Stimulated activated naive CD8-positive, alpha-beta T cell treated with anti-CD3 and anti-CD28 coated beads, Interleukin-15, Interleukin-2, amounts not matched to agents 100 U/mL and 50 U/mL, for 24 hours (primary cell): Measurements from ENCODE around the gene CCDC106.

Source experiments
- ATAC-seq: fragments of 150-1000 bp; cut with Tn5 transposase; one replicate; pipeline ENCODE4 v1.10.0; 2021
- DNase-seq: peaks from one replicate; pipeline ENCODE4 v3.0.0; 2021

CCDC106 gene

GRCh38 chr19:55647732-55648584, at the start of gene CCDC106:
Gene CCDC106 (plus strand): TSS chr19:55648212. CDS start chr19:55649047, 835 bp downstream.
- ATAC-seq: peak; percentile 4
- peak; percentile 65 for DNase-seq

DNA sequence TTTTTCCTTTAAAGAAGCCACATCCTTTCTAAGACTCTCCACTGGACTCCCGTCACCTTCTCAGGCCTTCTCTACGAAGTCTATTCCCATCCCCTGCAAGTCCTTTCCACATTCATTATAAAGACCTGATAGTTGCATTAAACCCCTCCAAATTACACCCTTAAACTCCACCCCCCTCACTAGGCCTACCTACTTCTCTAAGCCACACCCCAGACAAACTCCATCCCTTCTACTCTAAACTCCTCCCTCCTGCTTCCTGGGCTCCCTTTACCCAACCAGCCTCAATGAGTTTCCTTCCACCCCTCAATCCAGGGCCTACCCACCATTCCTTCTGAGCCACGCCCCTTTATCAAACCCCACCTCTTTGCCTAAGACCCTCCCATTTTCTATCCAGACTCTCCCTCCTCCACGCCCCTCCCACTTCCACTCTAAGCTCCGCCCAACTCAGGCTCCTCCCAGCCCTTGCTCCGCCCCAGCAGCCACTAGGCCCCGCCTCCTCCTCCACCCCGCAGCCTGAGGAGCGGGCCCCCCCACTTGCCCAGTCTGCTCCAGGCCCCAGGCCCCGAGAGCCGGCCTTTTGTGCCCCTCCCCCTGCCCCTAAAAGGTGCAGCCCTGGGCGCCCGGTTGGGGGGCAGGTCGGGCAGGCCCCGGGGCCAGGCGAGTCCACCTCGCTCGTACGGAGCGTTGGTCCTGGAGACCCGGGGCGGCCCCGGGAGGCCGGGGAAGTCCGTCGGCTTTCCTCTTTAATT, 49.1 kb upstream of the CCDC106 start:
- DNase-seq: peak; percentile 96
- ATAC-seq: peak; percentile 77

- peak; percentile 70 for ATAC-seq
- DNase-seq: peak; percentile 96
Observed at GRCh38 chr19:55599468-55599841, 48.6 kb upstream of the CCDC106 start, which contains the start of gene FIZ1. Gene FIZ1 (minus strand): TSS chr19:55599517. CDS start chr19:55597865, 1,652 bp downstream.

GRCh38 chr19:55599842-55600661, 48.0 kb upstream of the CCDC106 start, which contains the start of gene ZNF524:
Gene ZNF524 (plus strand): TSS chr19:55600288. CDS start chr19:55602113, 1,825 bp downstream.
- DNase-seq: peak; percentile 87
- peak; percentile 44 for ATAC-seq

DNA sequence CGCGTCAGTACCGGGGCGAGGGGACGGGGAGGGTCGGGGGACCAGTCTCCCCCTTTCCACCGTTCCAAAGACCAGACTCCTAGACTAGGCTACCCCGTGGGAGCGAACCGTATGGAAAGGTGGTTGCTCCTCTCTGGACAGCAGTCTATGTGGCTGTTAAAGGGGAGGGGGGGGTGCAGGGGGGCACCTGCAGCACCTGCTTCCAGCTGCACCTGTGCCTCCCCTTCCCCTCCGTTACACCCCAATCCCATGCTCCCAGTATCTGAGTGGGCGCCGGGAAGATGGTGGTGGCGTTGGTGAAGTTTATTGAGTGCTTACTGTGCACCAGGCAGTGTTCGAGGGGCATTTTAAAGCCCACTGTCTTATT, 47.4 kb upstream of the CCDC106 start:
- DNase-seq: no peak
- no peak for ATAC-seq

- ATAC-seq: no peak
- DNase-seq: no peak
Observed at GRCh38 chr19:55601084-55601483, 46.9 kb upstream of the CCDC106 start.

DNA sequence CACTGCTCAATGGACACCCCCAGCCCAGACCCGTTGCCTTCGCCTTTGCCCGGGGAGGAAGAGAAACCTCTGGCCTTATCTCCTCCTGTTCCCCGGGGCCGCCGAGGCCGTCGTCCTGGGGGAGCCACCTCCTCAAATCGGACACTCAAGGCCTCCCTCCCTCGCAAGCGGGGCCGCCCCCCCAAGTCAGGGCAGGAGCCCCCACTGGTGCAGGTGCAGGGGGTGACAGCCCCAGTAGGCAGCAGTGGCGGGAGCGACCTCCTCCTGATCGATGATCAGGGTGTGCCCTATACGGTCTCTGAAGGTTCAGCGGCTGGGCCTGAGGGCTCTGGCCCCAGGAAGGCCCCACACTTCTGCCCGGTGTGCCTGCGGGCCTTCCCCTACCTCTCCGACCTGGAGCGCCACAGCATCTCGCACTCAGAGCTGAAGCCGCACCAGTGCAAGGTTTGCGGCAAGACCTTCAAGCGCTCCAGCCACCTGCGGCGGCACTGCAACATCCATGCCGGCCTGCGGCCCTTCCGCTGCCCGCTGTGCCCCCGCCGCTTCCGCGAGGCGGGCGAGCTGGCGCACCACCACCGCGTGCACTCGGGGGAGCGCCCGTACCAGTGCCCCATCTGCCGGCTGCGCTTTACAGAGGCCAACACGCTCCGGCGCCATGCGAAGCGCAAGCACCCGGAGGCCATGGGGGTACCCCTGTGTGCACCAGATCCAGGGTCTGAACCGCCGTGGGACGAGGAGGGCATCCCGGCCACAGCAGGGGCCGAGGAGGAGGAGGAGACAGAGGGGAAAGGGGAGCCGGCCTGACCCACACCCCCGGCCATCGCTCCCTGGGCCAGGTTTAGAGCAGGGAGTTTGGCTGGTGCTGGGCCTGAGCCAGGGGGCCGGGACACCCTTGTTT, 45.7 kb upstream of the CCDC106 start:
- ATAC-seq: no peak
- no peak for DNase-seq

DNA sequence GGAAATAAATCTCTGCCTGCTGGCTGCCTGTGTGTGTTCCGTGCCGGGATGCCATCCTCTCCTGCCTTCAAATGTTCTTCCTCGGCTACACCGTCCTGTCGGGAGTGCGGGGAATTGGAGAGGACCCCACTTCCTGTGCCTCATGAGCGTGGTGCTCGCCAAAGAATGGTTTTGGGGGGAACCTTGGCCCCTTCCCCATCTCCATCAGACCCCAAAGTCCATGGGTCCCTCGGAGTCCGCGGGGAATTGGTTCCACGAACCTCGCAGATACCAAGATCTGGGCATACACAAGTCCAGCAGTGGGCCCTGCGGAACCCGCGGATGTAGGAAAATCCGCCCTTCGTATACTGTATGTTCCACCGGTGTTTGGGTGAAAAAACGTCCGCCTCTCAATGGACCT, 44.9 kb upstream of the CCDC106 start:
- no peak for ATAC-seq
- no peak for DNase-seq

GRCh38 chr19:55603581-55604292, 44.3 kb upstream of the CCDC106 start:
- no peak for ATAC-seq
- no peak for DNase-seq

DNA sequence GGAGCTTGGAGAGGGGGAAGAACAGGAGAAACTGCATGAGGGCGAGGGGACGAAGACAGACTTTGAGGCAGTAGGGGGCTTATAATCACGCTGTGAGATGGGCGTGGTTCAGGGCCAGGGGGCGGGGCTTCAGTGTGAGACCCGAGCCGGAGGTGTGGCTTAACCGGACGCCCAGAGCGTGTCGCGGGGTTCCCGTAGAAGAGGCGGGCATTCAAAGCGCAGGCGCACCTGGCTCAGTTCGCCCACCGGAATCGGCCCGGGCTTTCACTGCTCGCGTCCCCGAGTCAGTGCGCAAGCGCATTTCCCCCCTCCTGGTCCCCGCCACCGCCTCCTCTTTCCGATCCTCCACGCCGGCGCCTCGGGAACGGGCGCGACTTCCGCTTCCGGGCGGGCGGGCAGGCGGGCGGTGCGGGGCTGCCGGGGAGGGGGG, 42.8 kb upstream of the CCDC106 start:
- ATAC-seq (peak; percentile 79), DNase-seq (peak; percentile 99)

- DNase-seq (peak; percentile 79), ATAC-seq (peak; percentile 55)
Observed at GRCh38 chr19:55605637-55606470, 42.2 kb upstream of the CCDC106 start, which contains the start of gene ZNF865. Gene ZNF865 (plus strand): TSS chr19:55605647. CDS start chr19:55613619, 7,972 bp downstream.

- ATAC-seq (no peak), DNase-seq (no peak)
Observed at GRCh38 chr19:55606471-55606787, 41.6 kb upstream of the CCDC106 start.

DNA sequence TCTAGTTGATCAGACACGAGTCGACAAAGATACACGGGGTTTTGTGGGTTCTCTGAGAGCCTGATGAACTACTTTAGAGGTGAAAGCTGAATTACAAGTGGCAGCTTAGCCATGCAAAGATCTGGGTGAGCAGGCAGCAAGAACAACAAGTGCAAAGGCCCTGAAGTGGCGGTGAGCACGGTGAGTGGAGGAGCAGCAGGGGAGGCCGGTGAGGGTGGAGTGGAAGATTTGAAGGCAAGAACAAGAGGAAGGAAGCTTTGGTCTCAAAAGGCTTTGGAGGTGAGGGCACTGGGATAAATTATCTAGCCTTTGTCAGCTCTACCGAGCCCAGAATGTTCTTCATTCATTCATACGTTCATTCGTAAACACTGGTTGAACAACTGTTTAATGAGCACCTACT, 41.2 kb upstream of the CCDC106 start:
- no peak for DNase-seq

GRCh38 chr19:55609326-55609725, 38.7 kb upstream of the CCDC106 start:
- ATAC-seq (no peak), DNase-seq (no peak)

More for the DNA sequence above, 41.2 kb upstream of the CCDC106 start:
- no peak for ATAC-seq

DNA sequence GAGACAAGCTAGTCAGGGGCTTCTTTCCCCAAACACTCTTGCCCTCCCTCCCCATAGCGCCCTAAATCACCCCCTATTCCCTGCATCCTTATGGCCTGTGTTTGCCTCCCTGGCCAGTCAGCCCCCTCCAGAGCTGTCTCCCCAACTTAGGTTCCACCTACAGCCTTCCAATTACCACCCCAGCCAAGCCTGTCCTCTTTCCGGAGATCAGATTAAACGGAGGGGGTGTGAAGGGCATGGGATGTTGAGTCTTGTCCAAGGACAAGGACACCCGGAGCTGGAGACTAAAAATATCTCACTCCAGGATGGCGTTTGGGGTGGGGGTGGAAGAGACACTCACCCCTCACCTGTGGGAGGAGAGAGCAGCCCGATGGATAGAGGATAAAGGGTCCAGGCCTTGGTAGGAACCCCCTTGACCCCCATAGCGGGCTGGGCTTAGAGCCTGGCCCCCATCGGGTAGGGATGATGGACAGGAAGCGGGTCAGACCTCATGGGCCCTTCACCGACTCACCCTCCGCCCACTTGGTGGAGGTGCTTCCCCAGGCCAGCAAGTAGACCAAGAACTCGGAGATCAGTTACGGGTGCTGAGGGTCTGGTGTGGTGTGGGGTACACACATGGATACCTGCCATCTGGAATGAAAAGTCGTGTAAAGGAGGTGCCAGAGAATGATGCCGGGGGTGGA, 36.6 kb upstream of the CCDC106 start:
- no peak for DNase-seq
- ATAC-seq: no peak

- ATAC-seq (no peak), DNase-seq (no peak)
Observed at GRCh38 chr19:55611983-55612645, 35.9 kb upstream of the CCDC106 start.

GRCh38 chr19:55613396-55613795, 34.6 kb upstream of the CCDC106 start:
- ATAC-seq: no peak
- no peak for DNase-seq

GRCh38 chr19:55613930-55614710, 33.9 kb upstream of the CCDC106 start:
- ATAC-seq (no peak), DNase-seq (no peak)
